Islet precursor cell (in vitro differentiated cells): ENCODE results near the gene HERC4.
A peak's percentile ranks its signal among the peaks of the same experiment; 100 is the strongest.
"Not testable (repeated sequence)": the region's sequence is repeated elsewhere in the genome, so short reads cannot be mapped to it uniquely, and the experiment has no call there.

Source experiments
- DNase-seq: peaks from one replicate; pipeline ENCODE4 v3.0.0-alpha.2; 2018

Gene HERC4

DNA sequence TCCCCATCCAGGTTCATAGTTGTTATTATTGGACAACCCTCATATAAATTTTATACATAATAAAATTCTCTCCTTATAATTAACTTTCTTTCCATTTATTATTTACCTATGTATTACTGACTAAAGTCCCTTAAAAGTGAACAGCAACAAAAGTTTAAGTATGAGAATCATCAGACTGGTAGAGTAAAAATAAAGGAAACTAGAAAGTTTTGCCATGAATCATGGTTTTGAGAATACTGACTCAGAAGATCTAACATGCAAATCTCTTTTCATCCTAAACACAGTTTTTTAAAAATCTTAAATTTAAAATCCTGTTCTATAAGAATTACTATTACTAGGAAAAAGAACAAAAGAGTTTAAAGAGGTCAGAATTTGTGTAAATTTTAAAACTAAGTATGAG is 32.1 kb downstream of the HERC4 start:
- DNase-seq = no peak

DNA sequence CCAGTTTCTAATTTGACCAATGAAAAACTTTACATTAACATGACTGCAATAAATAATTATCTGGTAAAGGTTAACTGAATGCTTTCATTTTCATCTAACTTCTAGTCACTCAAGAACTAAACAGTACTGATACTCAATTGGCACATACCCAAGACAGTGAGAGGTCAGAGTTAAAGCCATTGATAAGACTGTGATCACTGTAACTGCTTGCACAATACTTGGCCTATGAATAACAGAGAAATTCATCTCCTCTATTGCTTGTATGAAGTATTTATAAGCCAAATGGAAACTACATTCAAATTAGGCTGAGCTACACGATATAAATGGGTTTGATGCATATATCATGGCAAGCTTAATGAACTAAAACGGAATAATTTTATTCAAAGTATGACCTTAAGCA is 43.0 kb downstream of the HERC4 start:
- no peak for DNase-seq

DNA sequence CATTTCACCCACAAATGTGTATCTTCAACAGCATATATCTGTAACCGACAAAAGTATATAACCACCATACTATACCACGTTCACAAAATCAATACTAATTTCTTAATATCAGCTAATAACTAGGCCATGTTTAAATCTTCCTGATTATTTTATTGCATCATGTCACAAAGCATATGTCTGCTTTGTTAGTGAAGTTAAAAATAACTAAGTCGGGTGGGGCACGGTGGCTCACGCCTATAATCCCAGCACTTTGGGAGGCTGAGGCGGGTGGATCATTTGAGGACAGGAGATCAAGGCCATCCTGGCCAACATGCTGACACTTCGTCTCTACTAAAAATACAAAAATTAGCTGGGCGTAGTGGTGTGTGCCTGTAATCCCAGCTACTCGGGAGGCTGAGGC is 47.7 kb downstream of the HERC4 start:
- DNase-seq = no peak

DNA sequence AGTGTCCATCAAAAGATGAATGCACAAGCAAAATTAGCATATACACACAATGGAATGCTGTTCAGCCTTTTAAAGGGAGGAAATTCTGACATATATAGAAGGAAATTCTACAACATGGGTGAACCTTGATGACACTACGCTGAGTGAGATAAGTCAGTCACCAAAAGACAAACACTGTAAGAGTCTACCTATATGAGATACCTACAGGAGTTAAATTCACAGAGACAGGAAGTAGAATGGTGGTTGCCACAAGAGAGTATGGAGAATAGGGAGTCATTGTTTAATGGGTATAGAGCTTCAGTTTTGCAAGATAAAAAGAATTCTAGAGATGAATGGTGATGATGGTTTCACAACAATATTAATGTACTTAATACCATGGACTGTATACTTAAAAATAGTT is 51.8 kb downstream of the HERC4 start:
- no peak for DNase-seq

DNA sequence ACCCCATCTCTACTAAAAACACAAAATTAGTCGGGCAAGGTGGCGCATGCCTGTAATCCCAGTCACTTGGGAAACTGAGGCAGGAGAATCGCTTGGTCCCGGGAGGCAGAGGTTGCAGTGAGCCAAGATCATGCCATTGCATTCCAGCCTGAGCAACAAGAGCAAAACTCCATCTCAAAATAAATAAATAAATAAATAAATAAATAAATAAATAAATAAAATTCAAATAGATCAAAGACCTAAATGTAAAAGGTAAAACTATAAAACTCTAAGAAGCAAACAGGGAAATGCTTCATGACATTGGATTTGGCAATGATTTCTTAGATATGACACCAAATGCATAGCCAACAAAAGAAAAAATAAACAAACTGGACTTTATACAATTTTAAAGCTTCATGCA is 52.8 kb downstream of the HERC4 start:
- DNase-seq = not testable (repeated sequence)

DNA sequence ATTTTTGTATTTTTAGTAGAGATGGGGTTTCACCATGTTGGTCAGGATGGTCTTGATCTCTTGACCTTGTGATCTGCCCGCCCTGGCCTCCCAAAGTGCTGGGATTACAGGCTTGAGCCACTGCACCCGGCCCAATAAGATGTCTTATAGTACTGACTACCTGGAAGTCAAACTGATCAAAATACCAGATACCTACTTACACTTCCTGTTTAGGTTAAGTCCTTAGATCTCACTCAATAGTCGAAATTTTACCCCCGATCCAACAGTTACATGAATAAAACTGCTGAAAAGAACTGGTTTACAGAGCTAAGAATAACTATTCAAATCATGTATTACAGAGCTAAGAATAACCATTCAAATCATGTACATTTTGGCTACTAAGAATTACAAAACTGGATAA is 58.6 kb downstream of the HERC4 start:
- DNase-seq = not testable (repeated sequence)

DNA sequence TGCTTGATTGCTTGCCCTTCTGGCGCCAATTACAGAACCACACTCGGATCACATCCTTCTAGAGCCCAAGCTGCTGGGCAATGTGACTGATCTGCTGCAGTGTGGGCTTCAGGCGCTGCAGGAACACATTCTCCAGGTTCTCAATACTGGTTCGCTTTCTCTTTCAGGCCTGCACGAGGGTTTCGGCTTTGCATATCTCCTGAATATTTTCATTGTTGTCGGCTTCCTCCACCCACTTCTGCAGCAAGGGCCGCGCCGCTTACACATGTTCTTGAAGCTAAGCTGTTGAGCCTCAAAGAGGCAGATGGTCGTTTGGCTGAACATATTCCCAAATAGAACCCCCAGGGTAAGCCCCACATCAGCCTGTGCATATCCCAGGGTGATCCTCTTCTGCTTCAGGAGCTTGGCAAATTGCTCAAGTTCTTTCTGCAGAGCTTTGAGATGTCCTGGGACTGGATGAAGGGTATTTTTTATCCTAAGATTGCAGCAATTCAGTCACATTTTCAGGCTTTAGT is 64.6 kb downstream of the HERC4 start:
- no peak for DNase-seq

DNA sequence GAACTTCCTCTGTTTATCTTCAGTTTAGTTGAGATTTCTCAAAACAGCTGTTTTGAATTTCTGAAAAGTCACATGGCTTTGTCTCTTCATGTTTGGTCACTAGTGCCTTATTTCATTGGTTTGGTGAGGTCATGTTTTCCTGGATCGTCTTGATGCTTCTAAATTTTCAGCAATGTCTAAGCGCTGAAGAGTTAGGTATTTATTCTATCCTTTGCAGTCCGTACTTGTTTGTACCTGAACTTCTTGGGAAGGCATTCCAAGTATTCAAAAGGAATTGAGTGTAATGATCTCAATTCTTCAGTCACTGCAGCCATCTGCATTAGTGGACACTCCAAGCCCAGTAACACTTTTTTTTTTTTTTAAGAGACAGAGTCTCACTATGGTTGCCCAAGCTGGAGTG is 67.7 kb downstream of the HERC4 start:
- no peak for DNase-seq

DNA sequence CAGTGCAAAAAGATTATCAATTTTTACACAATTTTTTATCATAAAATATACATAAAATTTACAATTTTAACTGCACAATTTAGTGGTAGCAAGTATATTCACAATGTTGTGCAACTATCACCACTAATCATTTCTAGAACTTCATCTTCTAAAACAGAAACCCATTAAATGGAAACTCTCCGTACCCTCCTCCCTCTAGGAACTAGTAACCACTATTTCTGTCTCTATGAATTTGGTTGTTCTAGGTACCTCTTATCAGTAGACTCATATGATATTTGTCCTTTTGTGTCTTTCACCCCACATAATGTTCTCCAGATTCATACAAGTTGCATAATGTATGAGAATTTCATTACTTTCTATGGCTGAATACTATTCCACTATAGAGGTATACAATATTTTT is 73.5 kb downstream of the HERC4 start:
- no peak for DNase-seq

DNA sequence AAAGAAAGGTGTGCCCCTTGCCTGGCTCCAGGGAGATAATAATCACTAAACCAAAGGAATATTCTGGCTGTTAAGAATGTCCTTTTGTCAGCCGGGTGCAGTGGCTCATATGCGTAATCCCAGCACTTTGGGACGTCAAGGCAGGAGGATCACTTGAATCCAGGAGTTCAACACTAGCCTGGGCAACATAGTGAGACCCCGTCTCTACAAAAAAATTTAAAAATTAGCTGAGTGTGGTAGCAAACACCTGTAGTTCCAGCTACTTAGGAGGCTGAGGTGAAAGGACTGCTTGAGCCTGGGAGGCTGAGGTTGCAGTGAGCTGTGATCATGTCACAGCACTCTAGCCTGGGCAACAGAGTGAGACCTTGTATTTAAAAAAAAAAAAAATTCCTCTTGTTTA is 74.1 kb downstream of the HERC4 start:
- DNase-seq = no peak

DNA sequence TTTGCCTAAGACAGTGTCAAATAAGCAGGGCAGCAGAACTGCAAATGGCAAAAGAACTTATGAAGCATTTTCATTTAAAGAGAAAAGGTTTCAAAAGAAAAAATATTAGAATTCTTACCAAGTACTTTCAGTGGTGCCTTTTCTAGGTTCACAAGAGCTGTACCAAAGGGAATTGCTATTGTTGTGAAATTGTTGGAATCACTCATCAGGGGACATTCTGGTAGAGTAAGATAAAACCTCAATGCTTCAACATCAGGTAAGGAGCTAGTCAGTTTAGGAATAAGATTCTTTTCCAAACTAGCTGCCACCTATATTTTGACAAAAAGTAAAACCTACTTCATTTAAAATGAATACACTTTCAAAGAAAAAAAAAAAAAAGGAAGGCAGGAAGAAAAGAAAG is 85.0 kb downstream of the HERC4 start:
- no peak for DNase-seq

DNA sequence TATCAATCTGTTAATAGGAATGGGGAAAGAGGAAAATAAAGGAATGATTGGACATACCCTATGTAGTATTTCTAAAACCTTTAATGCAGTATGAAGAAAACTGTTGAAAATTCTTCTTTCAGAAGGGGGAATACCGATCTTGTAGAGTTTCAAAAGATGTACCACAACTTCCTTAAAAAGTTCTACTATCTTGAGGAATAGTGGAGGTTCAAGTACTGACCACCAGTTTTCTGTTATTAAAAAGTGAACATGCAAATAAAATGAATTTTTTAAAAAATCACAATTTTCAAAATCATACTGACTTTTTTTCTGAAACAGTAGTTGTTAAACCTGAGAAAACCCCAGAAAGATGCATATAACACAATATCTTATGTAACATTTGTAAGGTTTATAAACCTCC is 86.5 kb downstream of the HERC4 start:
- DNase-seq = no peak

DNA sequence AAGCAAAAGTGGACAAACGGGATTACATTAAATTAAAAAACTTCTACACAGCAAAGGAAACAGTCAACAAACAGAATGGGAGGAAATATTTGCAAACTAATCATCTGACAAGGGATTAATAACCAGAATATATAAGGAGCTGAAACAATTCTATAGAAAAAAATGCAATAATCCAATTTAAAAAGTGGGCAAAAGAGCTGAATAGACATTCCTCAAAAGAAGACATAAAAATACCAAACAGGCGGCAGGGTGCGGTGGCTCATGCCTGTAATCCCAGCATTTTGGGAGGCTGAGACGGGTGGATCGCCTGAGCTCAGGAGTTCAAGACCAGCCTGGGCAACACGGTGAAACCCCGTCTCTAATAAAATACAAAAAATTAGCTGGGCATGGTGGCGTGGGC is 92.5 kb downstream of the HERC4 start:
- not testable (repeated sequence) for DNase-seq

DNA sequence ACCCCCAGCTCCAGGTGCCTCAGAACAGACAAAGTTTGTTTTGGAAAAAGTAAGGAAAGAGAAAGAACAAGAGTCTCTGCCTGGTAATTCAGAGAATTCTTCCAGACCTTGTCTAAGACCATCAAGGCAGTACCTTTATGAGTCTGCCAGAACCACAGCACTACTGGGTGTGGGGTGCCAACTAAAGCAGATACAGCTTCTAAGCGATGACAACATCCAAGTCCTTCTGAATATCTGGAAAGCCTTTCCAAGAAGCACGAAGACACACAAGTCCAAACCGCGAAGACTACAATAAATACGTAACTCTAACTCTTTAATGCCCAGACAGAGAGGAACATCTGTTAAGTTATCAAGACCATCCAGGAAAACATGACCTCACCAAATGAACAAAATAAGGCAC is 96.3 kb downstream of the HERC4 start:
- no peak for DNase-seq

DNA sequence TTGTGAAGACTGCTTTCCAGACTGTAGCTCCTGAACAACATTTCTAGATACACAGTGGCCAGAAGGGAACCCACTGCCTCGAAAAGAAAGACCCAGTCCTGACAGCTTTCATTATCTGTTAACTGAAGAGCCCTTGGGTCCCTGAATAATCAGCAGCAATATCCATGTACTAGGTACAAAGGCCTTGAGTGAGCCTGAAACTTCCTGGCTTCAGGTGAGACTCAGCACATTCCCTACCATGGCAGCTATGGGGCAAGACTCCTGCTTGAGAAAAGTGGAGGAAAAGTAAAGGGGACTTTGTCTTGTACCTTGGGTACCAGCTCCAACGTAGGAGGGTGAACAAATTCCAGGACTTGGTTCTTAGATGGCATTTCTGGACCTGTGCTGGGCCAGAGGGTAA is 97.8 kb downstream of the HERC4 start:
- DNase-seq = no peak

DNA sequence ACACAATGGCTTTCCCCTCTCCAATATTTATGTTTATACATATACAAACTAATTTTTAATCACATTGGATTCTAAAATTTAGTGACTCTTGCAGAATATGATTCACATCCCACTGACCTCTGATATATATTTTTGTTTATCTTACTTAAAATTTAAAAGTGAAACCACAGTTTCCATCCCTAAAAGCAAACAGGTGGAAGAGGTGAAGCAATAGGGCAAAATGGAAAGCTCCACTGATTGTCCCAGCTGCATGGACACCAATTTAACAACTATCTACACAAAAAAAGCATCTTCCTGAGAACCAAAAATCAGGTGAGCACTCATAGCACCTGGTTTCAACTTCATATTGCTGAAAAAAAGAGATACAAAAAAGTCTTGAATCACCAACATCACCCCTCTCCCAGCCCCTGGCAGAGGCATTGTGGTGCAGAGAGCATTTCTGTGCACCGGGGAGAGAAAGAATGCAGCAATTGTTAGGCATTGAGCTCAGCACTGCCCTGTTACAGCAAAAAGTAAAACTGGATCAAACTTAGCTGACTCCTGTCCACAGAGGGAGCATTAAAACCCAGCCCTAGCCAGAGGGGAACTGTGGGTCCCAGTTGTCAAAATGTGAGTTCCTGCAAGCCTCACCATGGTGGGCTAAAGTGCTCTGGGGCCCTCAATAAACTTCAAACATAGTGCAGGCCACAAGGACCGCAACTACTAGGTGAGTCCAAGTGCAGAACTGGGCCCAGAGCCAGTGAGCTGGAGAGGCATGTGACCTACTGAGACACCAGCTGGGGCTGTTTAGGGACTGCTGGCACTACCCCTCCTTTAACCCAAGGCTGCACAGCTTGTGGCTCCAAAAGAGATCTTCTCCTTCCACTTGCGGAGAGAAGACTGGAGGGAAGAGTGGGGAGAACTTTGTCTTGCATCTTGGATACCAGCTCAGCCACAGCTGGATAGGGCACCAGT is 98.5 kb downstream of the HERC4 start:
- no peak for DNase-seq

DNA sequence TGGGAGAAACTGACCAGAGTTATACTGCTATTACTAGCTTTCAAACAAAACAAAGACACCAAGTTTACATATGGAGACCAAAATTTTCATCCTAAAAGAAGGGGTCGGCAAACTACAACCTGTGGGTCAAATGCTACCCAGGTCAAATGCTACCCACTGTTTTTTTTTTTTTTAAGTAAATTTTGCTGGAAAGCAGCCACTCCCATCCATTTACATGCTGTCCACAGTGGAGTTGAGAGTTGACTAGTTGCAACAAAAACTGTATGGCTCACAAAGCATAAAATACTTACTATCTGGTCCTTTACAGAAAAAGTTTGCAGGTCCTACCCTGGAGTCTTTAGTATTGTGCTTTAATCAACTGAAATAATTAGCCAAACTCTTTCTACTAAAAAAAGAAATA is 99.2 kb downstream of the HERC4 start:
- no peak for DNase-seq

DNA sequence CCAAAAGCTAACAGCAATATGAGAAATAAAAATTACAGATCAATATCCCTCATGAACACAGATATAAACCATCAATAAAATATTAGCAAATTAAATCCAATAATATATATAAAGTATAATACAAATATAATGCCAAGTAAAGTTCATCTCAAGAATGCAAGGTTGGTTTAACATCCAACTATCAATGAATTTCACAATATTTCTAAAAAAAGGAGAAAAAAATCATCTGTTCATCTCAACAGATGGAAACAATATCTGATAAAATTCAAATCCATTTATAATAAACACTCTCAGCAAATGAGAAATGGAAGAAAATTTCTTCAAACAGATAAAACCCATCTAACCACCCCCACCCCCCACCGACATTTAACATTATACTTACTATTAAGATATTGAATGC is 103.8 kb downstream of the HERC4 start:
- DNase-seq = no peak

DNA sequence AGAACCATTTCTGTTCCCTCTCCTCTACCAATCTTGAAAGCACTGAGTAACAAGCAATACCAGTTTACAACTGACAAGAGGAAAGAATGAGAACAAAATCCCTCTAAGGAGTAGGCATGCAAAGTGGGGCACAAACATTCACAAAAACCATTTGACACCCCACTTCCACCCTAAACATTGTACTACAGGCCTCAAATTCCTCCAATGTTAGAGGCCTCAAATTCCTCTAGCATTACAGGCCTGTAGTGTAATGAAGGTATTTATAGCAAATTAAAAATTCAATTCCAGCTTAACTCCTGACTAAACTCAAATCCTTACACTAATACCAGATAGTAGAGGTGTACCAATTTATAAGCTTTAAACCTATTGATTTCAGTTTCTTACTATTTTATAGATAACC is 105.2 kb downstream of the HERC4 start:
- DNase-seq = no peak

DNA sequence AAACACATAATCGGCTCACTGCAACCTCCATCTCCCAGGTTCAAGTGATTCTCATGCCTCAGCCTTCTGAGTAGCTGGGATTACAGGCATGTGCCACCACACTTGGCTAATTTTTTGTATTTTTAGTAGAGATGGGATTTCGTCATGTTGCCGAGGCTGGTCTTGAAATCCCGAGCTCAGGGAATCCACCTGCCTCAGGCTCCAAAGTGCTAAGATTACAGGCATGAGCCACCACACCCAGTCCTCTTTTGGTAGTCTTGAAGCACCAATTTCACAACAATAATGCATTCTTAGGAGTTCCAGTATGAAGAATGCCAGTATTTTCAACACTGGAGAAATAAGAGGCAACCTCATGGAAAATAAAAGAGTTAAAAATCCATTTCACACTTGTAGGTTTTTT is 109.0 kb downstream of the HERC4 start:
- not testable (repeated sequence) for DNase-seq

DNA sequence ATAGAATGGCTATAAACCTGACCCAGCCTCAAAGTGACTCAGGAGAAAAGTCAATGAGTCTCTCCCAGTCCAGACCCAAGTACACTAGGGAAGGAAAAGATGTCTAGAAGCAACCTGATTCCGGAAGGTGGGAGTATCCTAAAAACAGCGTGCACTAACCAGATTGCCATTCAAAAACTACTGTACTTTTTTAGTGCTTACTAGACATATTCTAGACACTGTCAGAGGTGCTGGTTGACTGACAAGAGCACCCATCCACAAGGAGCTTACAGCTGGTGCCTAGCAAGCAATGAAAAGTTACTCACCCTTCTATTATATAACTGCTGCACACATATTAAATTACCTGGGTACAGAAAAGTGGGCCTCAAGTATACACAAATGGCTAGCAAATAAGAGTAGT is 109.6 kb downstream of the HERC4 start:
- DNase-seq = no peak

DNA sequence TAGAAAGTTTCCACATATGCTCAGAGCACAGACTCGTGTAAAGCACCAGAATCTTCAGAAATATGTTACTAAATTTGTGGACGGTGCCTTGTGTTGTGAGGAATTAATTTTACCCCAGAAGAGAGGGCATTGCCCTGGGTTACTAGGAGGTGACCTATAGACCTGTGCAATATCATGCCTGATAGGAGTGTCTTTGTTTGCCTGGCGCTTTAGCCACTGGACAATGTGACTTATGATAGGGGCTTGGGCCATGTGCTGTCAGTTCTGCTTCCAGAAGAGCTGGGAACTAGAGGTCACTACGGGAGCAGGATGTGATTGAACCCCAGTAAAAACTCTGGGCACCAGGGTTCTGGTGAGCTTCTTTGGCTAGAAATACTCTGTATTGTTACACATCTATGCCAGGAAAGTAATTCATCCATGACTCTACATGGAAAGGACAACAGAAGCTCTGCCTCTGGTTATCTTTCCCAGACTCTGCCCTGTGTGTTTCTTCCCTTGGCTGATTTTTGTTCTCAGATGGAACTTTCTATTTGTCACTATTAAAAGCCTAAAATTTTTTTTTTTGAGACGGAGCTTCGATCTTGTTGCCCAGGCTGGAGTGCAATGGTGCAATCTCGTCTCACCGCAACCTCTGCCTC is 115.1 kb downstream of the HERC4 start:
- DNase-seq = no peak

DNA sequence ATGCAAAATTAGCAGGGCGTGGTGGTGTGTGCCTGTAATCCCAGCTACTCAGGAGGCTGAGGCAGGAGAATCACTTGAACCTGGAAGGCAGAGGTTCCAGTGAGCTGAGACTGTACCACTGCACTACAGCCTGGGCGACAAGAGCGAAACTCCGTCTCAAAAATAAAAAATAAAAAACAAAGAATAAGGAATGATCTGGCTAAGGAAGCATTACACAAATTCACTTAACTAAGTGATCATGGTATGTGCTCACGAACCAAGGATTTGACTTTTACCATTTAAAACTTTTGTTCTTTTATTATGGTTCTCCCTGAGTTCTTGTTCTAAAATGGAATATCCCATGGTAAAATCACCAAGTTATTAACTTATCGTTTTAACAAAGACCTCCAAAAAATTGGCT is 119.5 kb downstream of the HERC4 start:
- DNase-seq = no peak

DNA sequence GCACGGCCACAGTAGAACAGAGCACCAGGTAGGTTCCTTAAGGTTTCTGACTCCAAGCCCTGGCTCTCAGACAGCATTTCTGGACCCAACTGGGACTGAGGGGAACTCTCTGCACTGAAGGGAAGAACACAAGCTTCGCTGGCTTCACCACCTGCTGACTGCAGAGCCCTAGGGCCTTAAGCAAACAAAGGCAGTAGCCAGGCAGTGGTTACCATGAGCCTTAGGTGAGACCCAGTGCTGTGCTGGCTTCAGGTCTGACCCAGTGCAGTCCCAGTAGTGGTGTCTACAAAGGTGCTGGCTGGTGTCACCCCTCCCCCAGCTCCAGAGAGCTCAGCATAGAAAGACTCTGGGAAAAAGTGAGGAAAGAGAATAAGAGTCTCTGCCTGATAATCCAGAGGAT is 131.2 kb downstream of the HERC4 start:
- peak; percentile 33 for DNase-seq
